Loucy (cell line): ENCODE data around the gene RGPD8.
"Not testable (repeated sequence)": the region's sequence is repeated elsewhere in the genome, so short reads cannot be mapped to it uniquely, and the experiment has no call there.

Experiments
- H2AFZ ChIP-seq: fragments of 200-600 bp; sonication (generic); 2 replicates; pipeline ENCODE4 v1.6.0; 2016; ENCODE audit warnings: antibody characterized with exemption, mild to moderate bottlenecking, low read length, moderate library complexity
- H3F3A ChIP-seq: fragments of 200-600 bp; 2 replicates; pipeline ENCODE4 v1.6.0; 2016; ENCODE audit warnings: antibody characterized with exemption, low read depth, mild to moderate bottlenecking
- H3K27me3 ChIP-seq: fragments of 200-600 bp; sonication (generic); 2 replicates; pipeline ENCODE4 v1.6.1; 2014; ENCODE audit warnings: low read length, mild to moderate bottlenecking; ENCODE audit not compliant: insufficient read depth, poor library complexity, severe bottlenecking
- H3K36me3 ChIP-seq: fragments of 200-600 bp; sonication (generic); 2 replicates; pipeline ENCODE4 v1.6.1; 2016; ENCODE audit warnings: low read length; ENCODE audit not compliant: insufficient read depth
- H3K4me1 ChIP-seq: fragments of 200-600 bp; sonication (generic); 2 replicates; pipeline ENCODE4 v1.5.1; 2014; ENCODE audit warnings: low read length, mild to moderate bottlenecking; ENCODE audit not compliant: insufficient read depth, poor library complexity, severe bottlenecking
- H3K4me2 ChIP-seq: fragments of 200-600 bp; sonication (generic); 2 replicates; pipeline ENCODE4 v1.6.0; 2014; ENCODE audit warnings: antibody characterized with exemption, low read length, low read depth, mild to moderate bottlenecking; ENCODE audit not compliant: poor library complexity, severe bottlenecking
- H3K4me3 ChIP-seq: fragments of 200-600 bp; sonication (generic); 2 replicates; pipeline ENCODE4 v1.5.1; 2014; ENCODE audit warnings: low read length, mild to moderate bottlenecking, mixed read lengths; ENCODE audit not compliant: poor library complexity, severe bottlenecking
- H3K79me2 ChIP-seq: fragments of 200-600 bp; sonication (generic); 2 replicates; pipeline ENCODE4 v1.6.1; 2014; ENCODE audit warnings: low read length; ENCODE audit not compliant: insufficient read depth
- H3K9ac ChIP-seq: fragments of 200-600 bp; sonication (generic); 2 replicates; pipeline ENCODE4 v1.6.0; 2014; ENCODE audit warnings: mild to moderate bottlenecking, low read depth, low read length, moderate library complexity; ENCODE audit not compliant: poor library complexity, severe bottlenecking
- H3K9me2 ChIP-seq: fragments of 200-600 bp; sonication (generic); replicated peaks from 2 replicates; pipeline ENCODE4 v1.6.1; 2016; ENCODE audit warnings: low read depth, low read length, mixed read lengths
- H3K9me3 ChIP-seq: fragments of 200-600 bp; sonication (generic); 2 replicates; pipeline ENCODE4 v1.6.1; 2014; ENCODE audit warnings: mild to moderate bottlenecking, antibody characterized with exemption, low read length, low read depth; ENCODE audit not compliant: insufficient read depth
- H4K20me1 ChIP-seq: fragments of 200-600 bp; sonication (generic); 2 replicates; pipeline ENCODE4 v1.6.0; 2014; ENCODE audit warnings: antibody characterized with exemption, low read length, mild to moderate bottlenecking; ENCODE audit not compliant: insufficient read depth, poor library complexity, severe bottlenecking
- EZH2phosphoT487 ChIP-seq: fragments of 200-600 bp; IDR thresholded peaks from 2 replicates; pipeline ENCODE4 v1.6.1; 2018; ENCODE audit warnings: antibody characterized with exemption, mild to moderate bottlenecking, moderate library complexity, borderline replicate concordance
- TF ChIP-seq, protein P1 (sequence below): fragments of 200-600 bp; sonication (generic); conservative IDR thresholded peaks from 2 replicates; pipeline ENCODE4 v1.5.1; 2014; ENCODE audit warnings: mild to moderate bottlenecking, antibody characterized with exemption, low read length

The RGPD8 gene

DNA sequence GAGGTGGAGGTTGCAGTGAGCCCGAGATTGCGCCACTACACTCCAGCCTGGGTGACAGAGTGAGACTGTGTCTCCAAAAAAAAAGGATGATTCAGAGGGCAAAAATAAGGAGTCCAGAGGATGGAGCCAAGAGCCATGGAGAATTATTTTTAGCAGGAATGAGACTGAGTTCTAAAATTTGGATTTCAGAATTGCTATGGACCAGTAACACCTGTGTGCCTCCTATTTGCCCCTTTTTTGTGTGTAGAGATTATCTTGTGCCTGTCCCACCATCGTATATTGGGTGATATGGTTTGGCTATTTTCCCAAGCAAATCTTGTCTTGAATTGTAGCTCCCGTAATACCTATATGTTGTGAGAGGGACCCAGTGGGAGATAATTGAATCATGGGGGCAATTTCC, 16.4 kb upstream of the RGPD8 start:
- Histone ChIP-seq H3K27me3 (no peaks in the 10 kb centered on the region), H2AFZ (no peak overlapping the region), H3K4me3 (no peak overlapping the region), H3K9ac (no peak overlapping the region), H3F3A (no peaks in the 10 kb centered on the region), H3K79me2 (no peaks in the 10 kb centered on the region), H4K20me1 (no peaks in the 10 kb centered on the region), H3K4me2 (no peak overlapping the region), H3K4me1 (no peaks in the 10 kb centered on the region), H3K36me3 (no peaks in the 10 kb centered on the region), H3K9me2 (no peaks in the 10 kb centered on the region), H3K9me3 (no peaks in the 10 kb centered on the region)
- no peak for TF ChIP-seq EZH2phosphoT487
- TF ChIP-seq, protein P1, sequence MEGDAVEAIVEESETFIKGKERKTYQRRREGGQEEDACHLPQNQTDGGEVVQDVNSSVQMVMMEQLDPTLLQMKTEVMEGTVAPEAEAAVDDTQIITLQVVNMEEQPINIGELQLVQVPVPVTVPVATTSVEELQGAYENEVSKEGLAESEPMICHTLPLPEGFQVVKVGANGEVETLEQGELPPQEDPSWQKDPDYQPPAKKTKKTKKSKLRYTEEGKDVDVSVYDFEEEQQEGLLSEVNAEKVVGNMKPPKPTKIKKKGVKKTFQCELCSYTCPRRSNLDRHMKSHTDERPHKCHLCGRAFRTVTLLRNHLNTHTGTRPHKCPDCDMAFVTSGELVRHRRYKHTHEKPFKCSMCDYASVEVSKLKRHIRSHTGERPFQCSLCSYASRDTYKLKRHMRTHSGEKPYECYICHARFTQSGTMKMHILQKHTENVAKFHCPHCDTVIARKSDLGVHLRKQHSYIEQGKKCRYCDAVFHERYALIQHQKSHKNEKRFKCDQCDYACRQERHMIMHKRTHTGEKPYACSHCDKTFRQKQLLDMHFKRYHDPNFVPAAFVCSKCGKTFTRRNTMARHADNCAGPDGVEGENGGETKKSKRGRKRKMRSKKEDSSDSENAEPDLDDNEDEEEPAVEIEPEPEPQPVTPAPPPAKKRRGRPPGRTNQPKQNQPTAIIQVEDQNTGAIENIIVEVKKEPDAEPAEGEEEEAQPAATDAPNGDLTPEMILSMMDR = no peak

DNA sequence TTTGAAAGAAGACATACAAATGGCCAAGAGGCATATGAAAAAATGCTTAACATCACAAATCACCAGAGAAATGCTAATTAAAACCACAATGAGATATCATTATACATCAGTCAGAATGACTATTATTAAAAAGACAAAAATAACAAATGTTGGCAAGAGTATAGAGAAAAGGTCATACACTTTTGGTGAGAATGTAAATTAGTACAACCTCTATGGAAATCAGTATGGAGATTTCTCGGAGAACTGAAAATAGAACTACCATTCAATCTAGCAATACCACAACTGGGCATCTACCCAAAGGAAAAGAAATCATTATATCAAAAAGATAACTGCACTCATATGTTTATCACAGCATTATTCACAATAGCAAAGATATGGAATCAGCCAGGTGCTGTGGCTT, 10.8 kb upstream of the RGPD8 start:
- H3K4me2 ChIP-seq, H3K4me1 ChIP-seq, H2AFZ ChIP-seq, H3K27me3 ChIP-seq, H3K36me3 ChIP-seq, H3K9ac ChIP-seq, H3K9me2 ChIP-seq, H3K79me2 ChIP-seq, H4K20me1 ChIP-seq, H3K4me3 ChIP-seq, H3K9me3 ChIP-seq, H3F3A ChIP-seq: not testable (repeated sequence)

DNA sequence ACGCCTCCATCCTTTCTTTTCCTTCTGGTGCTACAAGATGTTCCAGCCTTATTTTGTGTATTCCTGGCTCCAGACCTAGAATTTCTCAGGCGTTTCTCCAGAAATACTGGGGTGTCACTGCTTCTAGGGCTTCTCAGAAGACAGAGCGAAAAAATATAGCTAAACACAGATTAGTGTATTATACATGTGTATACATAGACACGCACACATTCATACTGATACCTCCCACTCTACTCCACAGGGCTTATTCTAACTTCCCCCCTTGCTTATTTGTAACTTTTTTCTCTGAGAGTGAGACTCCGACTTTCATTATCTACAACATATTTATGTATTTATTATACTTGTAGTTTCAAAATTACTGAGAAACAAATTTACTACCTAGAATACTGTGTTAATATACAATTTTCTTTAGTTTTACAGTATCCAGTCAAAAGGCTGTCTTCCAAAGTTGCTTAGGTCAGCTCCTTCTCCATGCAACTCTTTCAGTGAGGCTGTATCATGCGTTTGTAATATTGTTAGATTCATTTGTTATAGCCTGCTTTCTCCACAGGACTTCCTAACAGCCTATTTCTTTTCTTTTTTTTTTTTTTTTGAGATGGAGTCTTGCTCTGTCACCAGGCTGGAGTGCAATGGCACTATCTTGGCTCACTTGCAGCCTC, 5.3 kb upstream of the RGPD8 start:
- not testable (repeated sequence) for H3K79me2 ChIP-seq, H3K27me3 ChIP-seq, H3K4me3 ChIP-seq, H3F3A ChIP-seq, H3K4me1 ChIP-seq, H2AFZ ChIP-seq, H3K9me3 ChIP-seq, H3K4me2 ChIP-seq, H3K9me2 ChIP-seq, H3K36me3 ChIP-seq, H3K9ac ChIP-seq, H4K20me1 ChIP-seq

DNA sequence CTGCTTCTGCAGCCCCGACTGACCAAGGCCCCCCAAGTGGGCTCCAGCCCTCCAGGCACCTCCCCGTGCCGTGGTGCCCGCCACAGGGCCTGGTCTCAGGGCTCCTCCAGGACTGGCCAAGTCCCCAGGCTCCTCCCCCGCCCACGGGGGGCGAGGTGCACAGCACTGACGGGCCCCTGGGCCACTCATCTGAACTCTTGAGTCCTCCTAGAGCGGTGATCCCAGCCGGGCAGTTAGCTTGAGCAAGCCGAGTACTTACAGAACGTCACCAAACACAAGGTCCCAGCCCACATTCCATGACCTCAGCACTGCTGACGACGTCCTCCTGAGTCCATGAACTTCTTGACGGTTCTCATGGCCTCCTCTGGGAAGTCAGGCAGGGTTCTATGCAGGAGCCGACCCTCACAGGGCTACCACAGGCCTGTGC, 4.0 kb upstream of the RGPD8 start:
- H3K9ac ChIP-seq, H3K4me2 ChIP-seq, H2AFZ ChIP-seq, H3K79me2 ChIP-seq, H3K4me1 ChIP-seq, H3K9me3 ChIP-seq, H3K9me2 ChIP-seq, H3K27me3 ChIP-seq, H3K36me3 ChIP-seq, H4K20me1 ChIP-seq, H3F3A ChIP-seq, H3K4me3 ChIP-seq: not testable (repeated sequence)

DNA sequence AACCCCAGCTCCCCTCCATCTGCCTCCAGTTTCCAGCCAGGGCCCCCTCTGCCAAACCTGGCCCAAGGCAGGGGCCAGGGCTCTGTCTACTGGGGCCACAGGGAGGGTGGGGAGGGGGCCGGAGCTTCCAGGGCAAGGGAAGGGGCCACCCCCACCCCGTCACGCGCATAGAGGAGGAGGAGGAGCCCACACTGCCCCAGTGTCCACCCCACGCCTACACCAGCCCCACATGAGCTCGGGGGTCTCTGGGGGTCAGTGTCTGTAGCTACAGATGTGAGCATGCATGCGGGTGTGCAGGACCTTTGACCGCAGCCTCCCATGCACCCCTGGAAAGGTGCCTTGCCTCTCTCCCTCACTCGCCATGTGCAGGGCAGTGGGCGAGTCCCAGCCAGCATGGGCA, 3.5 kb upstream of the RGPD8 start:
- H3K79me2 ChIP-seq, H3K27me3 ChIP-seq, H3K4me3 ChIP-seq, H3K9ac ChIP-seq, H4K20me1 ChIP-seq, H2AFZ ChIP-seq, H3K36me3 ChIP-seq, H3K9me2 ChIP-seq, H3K4me2 ChIP-seq, H3F3A ChIP-seq, H3K4me1 ChIP-seq, H3K9me3 ChIP-seq: not testable (repeated sequence)

DNA sequence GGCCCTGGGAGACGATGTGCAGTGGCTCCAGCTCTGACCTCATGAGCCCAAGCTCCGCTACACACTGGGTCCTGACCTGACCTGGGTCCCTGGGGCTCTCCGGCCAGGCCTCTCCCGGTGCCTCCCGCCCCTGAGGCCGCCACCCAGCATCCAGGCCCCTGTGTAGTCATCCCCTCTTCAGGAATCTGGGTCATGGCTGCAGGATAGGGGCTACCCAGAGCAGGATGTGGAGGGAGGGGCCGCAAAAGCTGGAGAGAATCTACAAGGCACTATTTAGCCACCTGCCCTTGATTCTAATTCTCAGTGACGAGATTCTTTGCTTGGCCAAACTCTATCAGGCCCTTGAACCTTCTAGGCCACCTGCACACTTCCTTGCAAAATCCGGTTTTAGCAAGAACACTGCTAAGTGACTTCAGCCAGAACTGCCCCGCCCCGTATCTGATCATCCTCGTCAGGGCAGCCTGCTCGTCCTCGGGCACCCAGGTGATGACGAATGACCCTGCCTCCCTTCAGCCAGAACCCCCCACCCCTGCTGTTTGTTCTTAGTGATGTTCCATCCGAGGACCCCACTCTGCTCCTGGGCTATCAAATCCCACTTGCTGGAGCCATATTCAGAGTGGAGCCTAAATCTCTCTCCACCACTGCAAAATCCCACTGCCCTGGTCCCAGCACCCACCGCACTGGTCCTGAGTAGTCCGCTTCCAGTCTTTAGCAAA, 2.4 kb upstream of the RGPD8 start:
- not testable (repeated sequence) for H3F3A ChIP-seq, H3K4me1 ChIP-seq, H3K9ac ChIP-seq, H3K9me2 ChIP-seq, H2AFZ ChIP-seq, H3K9me3 ChIP-seq, H3K27me3 ChIP-seq, H3K36me3 ChIP-seq, H4K20me1 ChIP-seq, H3K4me3 ChIP-seq, H3K4me2 ChIP-seq
- H3K79me2 ChIP-seq = peaks cover 11% of the 10 kb centered on the region
